Measurements from ENCODE around the gene LRRC43. TPM values are rescaled to one million over a fixed set of nuclear protein-coding genes. Genes with fewer than 3 reads are reported as not detected.
"Not testable (repeated sequence)": the region's sequence is repeated elsewhere in the genome, so short reads cannot be mapped to it uniquely, and the experiment has no call there.

Gene LRRC43
- total and polyA plus RNA-seq, 5 donors = 0.69 to 3.1 (median 1.6) TPM

GRCh38 chr12:122174155-122174845, 8.6 kb upstream of the LRRC43 start, which contains the start of gene IL31:
Gene IL31 (minus strand): TSS chr12:122174221. CDS start chr12:122174172, 49 bp downstream.
- WGBS = 92% methylated on average over 17 of the region's 17 CpGs
- H3K27ac ChIP-seq (ENCODE audit: low read length) = no peak within 1 kb of the TSS
- no peaks in the 10 kb centered on the region for H3K27me3 ChIP-seq (ENCODE audit: control insufficient read depth, insufficient read depth)
- no peak for DNase-seq
- no peaks in the 10 kb centered on the region for H3K9me3 ChIP-seq (ENCODE audit: control insufficient read depth, low read length)
- no peak within 1 kb of the TSS for H3K4me3 ChIP-seq (ENCODE audit: low read length)
- intact Hi-C loops (cut with DNase I) = no loop called here
- no peaks in the 10 kb centered on the region for H3K4me1 ChIP-seq (ENCODE audit: control insufficient read depth, insufficient read depth, low read length)
- ATAC-seq = no peak

GRCh38 chr12:122176473-122176872, 6.5 kb upstream of the LRRC43 start:
- WGBS = 87% methylated on average over 4 of the region's 4 CpGs
- ATAC-seq; H3K27me3 ChIP-seq (ENCODE audit: control insufficient read depth, insufficient read depth); H3K9me3 ChIP-seq (ENCODE audit: control insufficient read depth, low read length); intact Hi-C loops (cut with DNase I); H3K27ac ChIP-seq (ENCODE audit: low read length); H3K4me3 ChIP-seq (ENCODE audit: low read length); DNase-seq; H3K4me1 ChIP-seq (ENCODE audit: control insufficient read depth, insufficient read depth, low read length): not testable (repeated sequence)

GRCh38 chr12:122183588-122183940, 641 bp downstream of the LRRC43 start:
- intact Hi-C loops (cut with DNase I) = no loop called here
- peak; percentile 27 to 45 for ATAC-seq
- no peaks in the 10 kb centered on the region for H3K27me3 ChIP-seq (ENCODE audit: control insufficient read depth, insufficient read depth)
- 77% methylated on average over 10 of the region's 10 CpGs for WGBS
- no peak for DNase-seq
- peak overlapping the region; percentile 68 for H3K4me3 ChIP-seq (ENCODE audit: low read length)
- no peaks in the 10 kb centered on the region for H3K9me3 ChIP-seq (ENCODE audit: control insufficient read depth, low read length)
- H3K4me1 ChIP-seq (ENCODE audit: control insufficient read depth, insufficient read depth, low read length) = no peaks in the 10 kb centered on the region
- H3K27ac ChIP-seq (ENCODE audit: low read length) = no peak overlapping the region

- H3K27me3 ChIP-seq (ENCODE audit: control insufficient read depth, insufficient read depth) = no peaks in the 10 kb centered on the region
- H3K9me3 ChIP-seq (ENCODE audit: control insufficient read depth, low read length) = no peaks in the 10 kb centered on the region
- no peak overlapping the region for H3K27ac ChIP-seq (ENCODE audit: low read length)
- H3K4me3 ChIP-seq (ENCODE audit: low read length) = no peak overlapping the region
- intact Hi-C loops (cut with DNase I) = no loop called here
- ATAC-seq (no peak), DNase-seq (no peak)
- WGBS = 79% methylated on average over 18 of the region's 18 CpGs
- no peaks in the 10 kb centered on the region for H3K4me1 ChIP-seq (ENCODE audit: control insufficient read depth, insufficient read depth, low read length)
These were observed 1.6 kb downstream of the LRRC43 start for GRCh38 chr12:122184517-122184916.

GRCh38 chr12:122185079-122185478, 2.2 kb downstream of the LRRC43 start:
- 91% methylated on average over 7 of the region's 7 CpGs for WGBS
- H3K4me3 ChIP-seq (ENCODE audit: low read length) = no peak overlapping the region

GRCh38 chr12:122185494-122186082, 2.7 kb downstream of the LRRC43 start:
- H3K4me3 ChIP-seq (ENCODE audit: low read length) = no peak overlapping the region
- H3K27me3 ChIP-seq (ENCODE audit: control insufficient read depth, insufficient read depth) = no peaks in the 10 kb centered on the region
- H3K9me3 ChIP-seq (ENCODE audit: control insufficient read depth, low read length) = no peaks in the 10 kb centered on the region
- DNase-seq (no peak), ATAC-seq (no peak)
- H3K4me1 ChIP-seq (ENCODE audit: control insufficient read depth, insufficient read depth, low read length) = no peaks in the 10 kb centered on the region
- no peak overlapping the region for H3K27ac ChIP-seq (ENCODE audit: low read length)
- intact Hi-C loops (cut with DNase I) = no loop called here
- WGBS = 84% methylated on average over 10 of the region's 10 CpGs

More at GRCh38 chr12:122185079-122185478, 2.2 kb downstream of the LRRC43 start:
- Histone ChIP-seq H3K4me1 (ENCODE audit: control insufficient read depth, insufficient read depth, low read length) (no peaks in the 10 kb centered on the region), H3K27me3 (ENCODE audit: control insufficient read depth, insufficient read depth) (no peaks in the 10 kb centered on the region), H3K9me3 (ENCODE audit: control insufficient read depth, low read length) (no peaks in the 10 kb centered on the region), H3K27ac (ENCODE audit: low read length) (no peak overlapping the region)
- intact Hi-C loops (cut with DNase I) = no loop called here
- ATAC-seq = no peak
- no peak for DNase-seq

- DNase-seq = no peak
These were observed 4.5 kb downstream of the LRRC43 start for GRCh38 chr12:122187466-122187865.

GRCh38 chr12:122189626-122190475, 6.9 kb downstream of the LRRC43 start:
- intact Hi-C loops (cut with DNase I) = no loop called here
- WGBS = 86% methylated on average over 34 of the region's 34 CpGs
- Histone ChIP-seq H3K4me1 (ENCODE audit: control insufficient read depth, insufficient read depth, low read length) (no peaks in the 10 kb centered on the region), H3K27me3 (ENCODE audit: control insufficient read depth, insufficient read depth) (no peaks in the 10 kb centered on the region), H3K27ac (ENCODE audit: low read length) (no peak overlapping the region), H3K9me3 (ENCODE audit: control insufficient read depth, low read length) (no peaks in the 10 kb centered on the region), H3K4me3 (ENCODE audit: low read length) (no peak overlapping the region)
- ATAC-seq (peak in 1 of 2 donors; percentile 17), DNase-seq (no peak)

More at GRCh38 chr12:122187466-122187865, 4.5 kb downstream of the LRRC43 start:
- intact Hi-C loops (cut with DNase I) = no loop called here
- ATAC-seq = no peak
- no peak overlapping the region for H3K27ac ChIP-seq (ENCODE audit: low read length)
- H3K4me1 ChIP-seq (ENCODE audit: control insufficient read depth, insufficient read depth, low read length) = no peaks in the 10 kb centered on the region
- WGBS = 73% methylated on average over 12 of the region's 12 CpGs
- H3K4me3 ChIP-seq (ENCODE audit: low read length) = no peak overlapping the region
- H3K27me3 ChIP-seq (ENCODE audit: control insufficient read depth, insufficient read depth) = no peaks in the 10 kb centered on the region
- H3K9me3 ChIP-seq (ENCODE audit: control insufficient read depth, low read length) = no peaks in the 10 kb centered on the region

- DNase-seq = peak; percentile 29 to 71 (median 64)
- ATAC-seq = peak; percentile 65 to 71
- intact Hi-C loops (cut with DNase I) = no loop called here
- H3K9me3 ChIP-seq (ENCODE audit: control insufficient read depth, low read length) = no peaks in the 10 kb centered on the region
- H3K4me3 ChIP-seq (ENCODE audit: low read length) = no peak overlapping the region
- H3K27me3 ChIP-seq (ENCODE audit: control insufficient read depth, insufficient read depth) = no peaks in the 10 kb centered on the region
- H3K27ac ChIP-seq (ENCODE audit: low read length) = no peak overlapping the region
- no peaks in the 10 kb centered on the region for H3K4me1 ChIP-seq (ENCODE audit: control insufficient read depth, insufficient read depth, low read length)
- 65% methylated on average over 18 of the region's 18 CpGs for WGBS
These were observed 8.1 kb downstream of the LRRC43 start for GRCh38 chr12:122190842-122191668.

- Histone ChIP-seq H3K4me1 (ENCODE audit: control insufficient read depth, insufficient read depth, low read length) (no peaks in the 10 kb centered on the region), H3K27ac (ENCODE audit: low read length) (no peak overlapping the region), H3K27me3 (ENCODE audit: control insufficient read depth, insufficient read depth) (no peaks in the 10 kb centered on the region), H3K9me3 (ENCODE audit: control insufficient read depth, low read length) (no peaks in the 10 kb centered on the region), H3K4me3 (ENCODE audit: low read length) (no peak overlapping the region)
- ATAC-seq (no peak), DNase-seq (no peak)
- intact Hi-C loops (cut with DNase I) = no loop called here
- 74% methylated on average over 11 of the region's 11 CpGs for WGBS
These were observed 9.5 kb downstream of the LRRC43 start for GRCh38 chr12:122192441-122192840.

Measured in right cardiac atrium (tissue), 5 donors.